ENCODE results near the gene POTEH. TPM values are rescaled to one million over a fixed set of nuclear protein-coding genes. Genes with fewer than 3 reads are reported as not detected.
"Not testable (repeated sequence)": the region's sequence is repeated elsewhere in the genome, so short reads cannot be mapped to it uniquely, and the experiment has no call there.

POTEH gene
- total and polyA plus RNA-seq, 4 donors: not detected

- H3K4me3 ChIP-seq; H3K36me3 ChIP-seq (ENCODE audit: control insufficient read depth in 4 of 4, insufficient read depth in 4 of 4, low read length in 4 of 4); H3K27ac ChIP-seq (ENCODE audit: low read depth in 1 of 2, low read length in 1 of 2); H3K9ac ChIP-seq (ENCODE audit: insufficient read depth in 1 of 2, low read length in 2 of 2); H3K4me1 ChIP-seq (ENCODE audit: control insufficient read depth in 5 of 5, insufficient read depth in 5 of 5, low read length in 5 of 5); DNase-seq; H3K27me3 ChIP-seq (ENCODE audit: control insufficient read depth in 3 of 3, insufficient read depth in 3 of 3, low read length in 2 of 3); H3K9me3 ChIP-seq (ENCODE audit: control insufficient read depth in 4 of 4, insufficient read depth in 3 of 4, low read length in 3 of 4); ATAC-seq (ENCODE audit: insufficient read depth, low FRiP score): not testable (repeated sequence)
- 87 to 89% methylated on average over 2 to 3 of the region's 6 CpGs for WGBS, 2 donors
These were observed 49.1 kb downstream of the POTEH start for GRCh38 chr22:15738909-15739391.

- not testable (repeated sequence) for H3K27ac ChIP-seq (ENCODE audit: low read depth in 1 of 2, low read length in 1 of 2); H3K9ac ChIP-seq (ENCODE audit: insufficient read depth in 1 of 2, low read length in 2 of 2); H3K4me1 ChIP-seq (ENCODE audit: control insufficient read depth in 5 of 5, insufficient read depth in 5 of 5, low read length in 5 of 5); H3K4me3 ChIP-seq; H3K9me3 ChIP-seq (ENCODE audit: control insufficient read depth in 4 of 4, insufficient read depth in 3 of 4, low read length in 3 of 4); ATAC-seq (ENCODE audit: insufficient read depth, low FRiP score); H3K36me3 ChIP-seq (ENCODE audit: control insufficient read depth in 4 of 4, insufficient read depth in 4 of 4, low read length in 4 of 4); H3K27me3 ChIP-seq (ENCODE audit: control insufficient read depth in 3 of 3, insufficient read depth in 3 of 3, low read length in 2 of 3)
- 79 to 83% methylated on average over 12 to 14 of the region's 16 CpGs for WGBS, 2 donors
- DNase-seq: peak in 1 of 3 donors; percentile 7
These were observed 58.0 kb downstream of the POTEH start for GRCh38 chr22:15747636-15748323.

- H3K4me1 ChIP-seq (ENCODE audit: control insufficient read depth in 5 of 5, insufficient read depth in 5 of 5, low read length in 5 of 5); H3K27me3 ChIP-seq (ENCODE audit: control insufficient read depth in 3 of 3, insufficient read depth in 3 of 3, low read length in 2 of 3); H3K9ac ChIP-seq (ENCODE audit: insufficient read depth in 1 of 2, low read length in 2 of 2); H3K36me3 ChIP-seq (ENCODE audit: control insufficient read depth in 4 of 4, insufficient read depth in 4 of 4, low read length in 4 of 4); ATAC-seq (ENCODE audit: insufficient read depth, low FRiP score); DNase-seq; H3K4me3 ChIP-seq; H3K9me3 ChIP-seq (ENCODE audit: control insufficient read depth in 4 of 4, insufficient read depth in 3 of 4, low read length in 3 of 4); H3K27ac ChIP-seq (ENCODE audit: low read depth in 1 of 2, low read length in 1 of 2): not testable (repeated sequence)
- 74 to 77% methylated on average over 31 to 35 of the region's 41 CpGs for WGBS, 2 donors
These were observed 59.5 kb downstream of the POTEH start for GRCh38 chr22:15749181-15749970.

GRCh38 chr22:15759443-15760097, 69.7 kb downstream of the POTEH start:
- not testable (repeated sequence) for H3K36me3 ChIP-seq (ENCODE audit: control insufficient read depth in 4 of 4, insufficient read depth in 4 of 4, low read length in 4 of 4); ATAC-seq (ENCODE audit: insufficient read depth, low FRiP score); DNase-seq; H3K4me1 ChIP-seq (ENCODE audit: control insufficient read depth in 5 of 5, insufficient read depth in 5 of 5, low read length in 5 of 5); H3K9me3 ChIP-seq (ENCODE audit: control insufficient read depth in 4 of 4, insufficient read depth in 3 of 4, low read length in 3 of 4); H3K27me3 ChIP-seq (ENCODE audit: control insufficient read depth in 3 of 3, insufficient read depth in 3 of 3, low read length in 2 of 3); H3K27ac ChIP-seq (ENCODE audit: low read depth in 1 of 2, low read length in 1 of 2); H3K4me3 ChIP-seq; H3K9ac ChIP-seq (ENCODE audit: insufficient read depth in 1 of 2, low read length in 2 of 2)
- WGBS, 2 donors: 91 to 93% methylated on average over 12 to 14 of the region's 28 CpGs

GRCh38 chr22:15760388-15761150, 70.7 kb downstream of the POTEH start:
- WGBS, 2 donors: 93 to 97% methylated on average over 15 to 19 of the region's 44 CpGs
- not testable (repeated sequence) for H3K9me3 ChIP-seq (ENCODE audit: control insufficient read depth in 4 of 4, insufficient read depth in 3 of 4, low read length in 3 of 4); DNase-seq; H3K36me3 ChIP-seq (ENCODE audit: control insufficient read depth in 4 of 4, insufficient read depth in 4 of 4, low read length in 4 of 4); H3K9ac ChIP-seq (ENCODE audit: insufficient read depth in 1 of 2, low read length in 2 of 2); H3K27ac ChIP-seq (ENCODE audit: low read depth in 1 of 2, low read length in 1 of 2); ATAC-seq (ENCODE audit: insufficient read depth, low FRiP score); H3K4me3 ChIP-seq; H3K4me1 ChIP-seq (ENCODE audit: control insufficient read depth in 5 of 5, insufficient read depth in 5 of 5, low read length in 5 of 5); H3K27me3 ChIP-seq (ENCODE audit: control insufficient read depth in 3 of 3, insufficient read depth in 3 of 3, low read length in 2 of 3)

GRCh38 chr22:15761151-15761777, 71.4 kb downstream of the POTEH start:
- not testable (repeated sequence) for H3K27ac ChIP-seq (ENCODE audit: low read depth in 1 of 2, low read length in 1 of 2); H3K4me3 ChIP-seq; H3K36me3 ChIP-seq (ENCODE audit: control insufficient read depth in 4 of 4, insufficient read depth in 4 of 4, low read length in 4 of 4); ATAC-seq (ENCODE audit: insufficient read depth, low FRiP score); H3K9ac ChIP-seq (ENCODE audit: insufficient read depth in 1 of 2, low read length in 2 of 2); H3K27me3 ChIP-seq (ENCODE audit: control insufficient read depth in 3 of 3, insufficient read depth in 3 of 3, low read length in 2 of 3); H3K9me3 ChIP-seq (ENCODE audit: control insufficient read depth in 4 of 4, insufficient read depth in 3 of 4, low read length in 3 of 4); H3K4me1 ChIP-seq (ENCODE audit: control insufficient read depth in 5 of 5, insufficient read depth in 5 of 5, low read length in 5 of 5)
- peak in 1 of 3 donors; percentile 3 for DNase-seq
- WGBS, 2 donors: 88 to 89% methylated on average over 22 to 25 of the region's 30 CpGs

- not testable (repeated sequence) for ATAC-seq (ENCODE audit: insufficient read depth, low FRiP score); H3K27ac ChIP-seq (ENCODE audit: low read depth in 1 of 2, low read length in 1 of 2); H3K9me3 ChIP-seq (ENCODE audit: control insufficient read depth in 4 of 4, insufficient read depth in 3 of 4, low read length in 3 of 4); H3K4me3 ChIP-seq; H3K36me3 ChIP-seq (ENCODE audit: control insufficient read depth in 4 of 4, insufficient read depth in 4 of 4, low read length in 4 of 4); H3K27me3 ChIP-seq (ENCODE audit: control insufficient read depth in 3 of 3, insufficient read depth in 3 of 3, low read length in 2 of 3); H3K9ac ChIP-seq (ENCODE audit: insufficient read depth in 1 of 2, low read length in 2 of 2); DNase-seq; H3K4me1 ChIP-seq (ENCODE audit: control insufficient read depth in 5 of 5, insufficient read depth in 5 of 5, low read length in 5 of 5)
- no CpG with 5 or more reads among the region's 1 CpG for WGBS, 2 donors
These were observed 73.7 kb downstream of the POTEH start for GRCh38 chr22:15763559-15763958.
